Keratinocyte (primary cell): ENCODE measurements around the gene VCL.

ENCODE experiments used
- EZH2 ChIP-seq: IDR thresholded peaks from one replicate; pipeline ENCODE4 v1.6.1; 2012; ENCODE audit warnings: inconsistent platforms, mild to moderate bottlenecking, low read length, moderate library complexity
- TF ChIP-seq, protein P1 (sequence below), 3 experiments: IDR thresholded peaks in 1 of 3; conservative IDR thresholded peaks in 1 of 3; optimal IDR thresholded peaks in 1 of 3; 2 replicates in 2 of 3; 3 replicates in 1 of 3; pipeline versions ENCODE3 to v1.5.1; 2011; ENCODE audit warnings: low read length in 3 of 3, mild to moderate bottlenecking in 3 of 3, moderate library complexity in 2 of 3, control low read depth in 1 of 3, inconsistent platforms in 1 of 3; ENCODE audit not compliant: insufficient read depth in 2 of 3; ENCODE audit errors: extremely low read depth in 1 of 3

DNA sequence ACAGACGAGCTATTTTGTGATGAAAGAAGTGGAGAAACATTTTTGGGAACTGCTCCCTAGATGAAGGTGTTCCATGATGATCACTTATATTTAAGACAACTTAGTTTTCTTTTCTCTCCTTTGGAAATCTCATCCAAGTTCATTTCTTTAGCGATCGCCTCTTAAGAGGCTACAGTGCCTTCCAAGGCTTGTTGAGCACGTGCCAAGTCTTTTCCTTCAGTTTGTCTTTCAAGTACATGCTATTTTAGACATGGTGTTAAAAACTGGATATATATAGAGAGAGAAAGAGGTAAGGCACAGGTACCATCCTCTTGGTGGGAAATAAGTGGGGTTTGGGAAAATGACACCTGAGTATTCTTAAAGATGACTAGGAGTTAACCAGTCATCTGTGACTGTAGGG, 155.8 kb downstream of the VCL start:
- TF ChIP-seq EZH2: no peak
- TF ChIP-seq, protein P1, sequence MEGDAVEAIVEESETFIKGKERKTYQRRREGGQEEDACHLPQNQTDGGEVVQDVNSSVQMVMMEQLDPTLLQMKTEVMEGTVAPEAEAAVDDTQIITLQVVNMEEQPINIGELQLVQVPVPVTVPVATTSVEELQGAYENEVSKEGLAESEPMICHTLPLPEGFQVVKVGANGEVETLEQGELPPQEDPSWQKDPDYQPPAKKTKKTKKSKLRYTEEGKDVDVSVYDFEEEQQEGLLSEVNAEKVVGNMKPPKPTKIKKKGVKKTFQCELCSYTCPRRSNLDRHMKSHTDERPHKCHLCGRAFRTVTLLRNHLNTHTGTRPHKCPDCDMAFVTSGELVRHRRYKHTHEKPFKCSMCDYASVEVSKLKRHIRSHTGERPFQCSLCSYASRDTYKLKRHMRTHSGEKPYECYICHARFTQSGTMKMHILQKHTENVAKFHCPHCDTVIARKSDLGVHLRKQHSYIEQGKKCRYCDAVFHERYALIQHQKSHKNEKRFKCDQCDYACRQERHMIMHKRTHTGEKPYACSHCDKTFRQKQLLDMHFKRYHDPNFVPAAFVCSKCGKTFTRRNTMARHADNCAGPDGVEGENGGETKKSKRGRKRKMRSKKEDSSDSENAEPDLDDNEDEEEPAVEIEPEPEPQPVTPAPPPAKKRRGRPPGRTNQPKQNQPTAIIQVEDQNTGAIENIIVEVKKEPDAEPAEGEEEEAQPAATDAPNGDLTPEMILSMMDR (optimal IDR thresholded peaks at IDR 0.05 in 1 of 3, IDR thresholded peaks at IDR 0.05 in 1 of 3, conservative IDR thresholded peaks at IDR 0.05 in 1 of 3; ENCODE audit: extremely low read depth in 1 of 3, insufficient read depth in 2 of 3, low read length in 3 of 3): no peak
